Muscle of leg (tissue), 11 donors: ENCODE results near the gene LCA5. TPM values are rescaled to one million over a fixed set of nuclear protein-coding genes. Genes with fewer than 3 reads are reported as not detected.

Source experiments
- DNase-seq: peaks from one replicate; pipeline ENCODE4 v3.0.0; 2013
- H3K27ac ChIP-seq: one replicate; pipeline ENCODE4 v1.5.1; 2013; ENCODE audit warnings: mild to moderate bottlenecking, low read length, control low read depth
- H3K27me3 ChIP-seq: one replicate; pipeline ENCODE4 v1.6.1; 2013; ENCODE audit warnings: low read length; ENCODE audit not compliant: control insufficient read depth, insufficient read depth
- H3K36me3 ChIP-seq: one replicate; pipeline ENCODE4 v1.6.1; 2013; ENCODE audit warnings: low read length; ENCODE audit not compliant: control insufficient read depth, insufficient read depth
- H3K4me1 ChIP-seq: one replicate; pipeline ENCODE4 v1.6.1; 2013; ENCODE audit warnings: low read length; ENCODE audit not compliant: control insufficient read depth, insufficient read depth
- H3K4me3 ChIP-seq: one replicate; pipeline ENCODE4 v1.5.1; 2013; ENCODE audit warnings: low read length, control low read depth
- H3K9me3 ChIP-seq: replicated peaks from 2 replicates; pipeline ENCODE4 v1.6.1; 2013; ENCODE audit warnings: low read depth, low read length; ENCODE audit not compliant: control insufficient read depth
- WGBS: methylation state at CpG from one replicate; pipeline ENCODE4 v1.1.5; 2013; ENCODE audit warnings: missing lambda C conversion rate; ENCODE audit not compliant: insufficient coverage; 5-methylcytosine and 5-hydroxymethylcytosine counted together
- polyA plus RNA-seq, 8 donors: library from polyadenylated mRNA; unstranded; fragments of 120-200 nt; gene quantifications; one replicate each; pipeline versions ENCODE4 v1.2.1 to v1.2.3, GENCODE V29; 2013; ENCODE audit warnings: inconsistent platforms in 1 of 8, low replicate concordance in 1 of 8; ENCODE audit not compliant: insufficient read length in 8 of 8, insufficient read depth in 1 of 8
- total RNA-seq: library from RNA; stranded (reverse); fragments of 120-200 nt; gene quantifications from one replicate; pipeline ENCODE4 v1.2.4, GENCODE V29; 2013

Gene LCA5
- total and polyA plus RNA-seq, 9 donors: 2.9 to 5.9 (median 4.4) TPM

DNA sequence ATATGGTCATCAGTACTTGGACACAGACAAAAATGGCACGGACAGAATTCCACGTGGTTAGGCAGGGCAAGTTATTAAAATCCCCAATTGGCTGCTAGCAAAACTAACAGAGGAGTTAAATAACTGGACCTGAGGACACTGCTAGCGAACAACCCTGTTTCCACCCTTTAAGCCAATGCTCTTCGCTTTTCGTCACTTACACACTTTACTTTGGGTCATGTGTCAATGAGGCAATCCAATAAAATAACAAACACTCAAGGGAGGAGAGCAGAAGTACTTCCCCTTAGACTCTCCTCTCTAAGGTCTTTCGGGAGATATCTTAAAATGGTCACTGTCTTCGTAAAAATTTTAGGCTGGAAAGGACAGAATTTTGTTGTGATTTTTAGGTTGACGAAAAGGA is 68.6 kb downstream of the LCA5 start:
- 56% methylated on average over 4 of the region's 8 CpGs for WGBS
- H3K4me3 ChIP-seq: no peak overlapping the region

GRCh38 chr6:79468116-79468515 is 69.1 kb downstream of the LCA5 start:
- Histone ChIP-seq H3K4me1 (no peaks in the 10 kb centered on the region), H3K27ac (no peak overlapping the region), H3K36me3 (no peaks in the 10 kb centered on the region), H3K9me3 (no peaks in the 10 kb centered on the region), H3K4me3 (no peak overlapping the region), H3K27me3 (no peaks in the 10 kb centered on the region)
- DNase-seq: no peak
- WGBS: 21% methylated on average over 2 of the region's 2 CpGs

More for the DNA sequence above, 68.6 kb downstream of the LCA5 start:
- no peaks in the 10 kb centered on the region for H3K4me1 ChIP-seq
- no peaks in the 10 kb centered on the region for H3K9me3 ChIP-seq
- DNase-seq: no peak
- no peaks in the 10 kb centered on the region for H3K27me3 ChIP-seq
- H3K36me3 ChIP-seq: no peaks in the 10 kb centered on the region
- no peak overlapping the region for H3K27ac ChIP-seq

GRCh38 chr6:79467716-79468115 is 69.5 kb downstream of the LCA5 start:
- Histone ChIP-seq H3K27me3 (no peaks in the 10 kb centered on the region), H3K4me3 (no peak overlapping the region), H3K27ac (no peak overlapping the region), H3K36me3 (no peaks in the 10 kb centered on the region), H3K9me3 (no peaks in the 10 kb centered on the region), H3K4me1 (no peaks in the 10 kb centered on the region)
- no CpG with 5 or more reads among the region's 2 CpGs for WGBS
- no peak for DNase-seq

- peak; percentile 51 for DNase-seq
- WGBS: 0% methylated on average over 1 of the region's 6 CpGs
Observed at GRCh38 chr6:79466207-79466834, 70.9 kb downstream of the LCA5 start.

GRCh38 chr6:79465381-79465780 is 71.8 kb downstream of the LCA5 start:
- 93% methylated on average over 3 of the region's 4 CpGs for WGBS
- DNase-seq: no peak
- no peaks in the 10 kb centered on the region for H3K36me3 ChIP-seq

More at GRCh38 chr6:79466207-79466834, 70.9 kb downstream of the LCA5 start:
- Histone ChIP-seq H3K36me3 (no peaks in the 10 kb centered on the region), H3K4me3 (no peak overlapping the region), H3K4me1 (no peaks in the 10 kb centered on the region), H3K27ac (no peak overlapping the region), H3K27me3 (no peaks in the 10 kb centered on the region), H3K9me3 (no peaks in the 10 kb centered on the region)

DNA sequence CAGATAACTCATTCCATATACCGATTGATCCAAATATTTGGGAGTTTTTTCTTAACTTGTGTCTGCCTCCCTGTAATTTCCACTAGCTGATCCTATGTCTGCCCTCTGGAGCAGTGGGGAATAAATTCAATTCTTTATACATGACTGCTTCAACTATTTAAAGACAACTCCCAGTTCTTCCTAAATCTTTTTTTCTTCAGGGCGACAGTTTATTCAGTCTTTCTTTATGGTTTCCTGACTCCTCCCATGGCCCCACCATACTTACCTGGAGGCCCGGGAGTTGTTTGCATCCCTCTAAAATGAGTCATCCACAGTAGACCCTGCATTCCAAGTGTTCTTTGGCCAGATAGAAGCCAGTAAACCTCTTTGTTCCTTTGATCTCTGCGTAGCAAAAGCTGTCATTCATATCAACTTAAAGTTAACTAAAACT is 73.6 kb downstream of the LCA5 start:
- no peak for DNase-seq
- Histone ChIP-seq H3K27me3 (no peaks in the 10 kb centered on the region), H3K27ac (no peak overlapping the region), H3K36me3 (no peaks in the 10 kb centered on the region), H3K4me1 (no peaks in the 10 kb centered on the region), H3K4me3 (no peak overlapping the region), H3K9me3 (no peaks in the 10 kb centered on the region)
- 58% methylated on average over 2 of the region's 4 CpGs for WGBS

More at GRCh38 chr6:79465381-79465780, 71.8 kb downstream of the LCA5 start:
- Histone ChIP-seq H3K4me1 (no peaks in the 10 kb centered on the region), H3K9me3 (no peaks in the 10 kb centered on the region), H3K27me3 (no peaks in the 10 kb centered on the region), H3K4me3 (no peak overlapping the region), H3K27ac (no peak overlapping the region)

DNA sequence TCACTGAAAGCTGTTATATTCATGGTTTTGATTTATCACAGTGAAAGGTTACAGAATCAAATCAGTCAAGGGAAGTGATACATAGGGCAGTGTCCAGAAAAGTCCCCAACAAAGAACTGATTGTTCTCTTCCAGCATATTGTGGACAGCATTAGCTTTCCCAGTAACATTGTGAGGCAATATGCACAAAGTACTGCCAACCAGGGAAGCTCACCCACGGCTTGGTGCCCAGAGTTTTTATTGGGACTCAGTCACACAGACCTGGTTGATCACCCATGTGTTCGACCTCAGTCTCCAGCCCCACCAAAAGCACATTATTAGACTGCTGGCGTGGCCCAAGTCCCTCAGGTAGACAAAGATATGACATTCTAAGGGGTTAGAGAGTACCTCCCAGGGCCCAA is 76.0 kb downstream of the LCA5 start:
- H3K4me1 ChIP-seq: no peaks in the 10 kb centered on the region
- no peak for DNase-seq
- H3K9me3 ChIP-seq: no peaks in the 10 kb centered on the region
- H3K4me3 ChIP-seq: no peak overlapping the region
- H3K27ac ChIP-seq: no peak overlapping the region
- no peaks in the 10 kb centered on the region for H3K27me3 ChIP-seq
- WGBS: no CpG with 5 or more reads among the region's 3 CpGs
- H3K36me3 ChIP-seq: no peaks in the 10 kb centered on the region

- Histone ChIP-seq H3K4me1 (no peaks in the 10 kb centered on the region), H3K27me3 (no peaks in the 10 kb centered on the region), H3K4me3 (no peak overlapping the region), H3K9me3 (no peaks in the 10 kb centered on the region), H3K27ac (no peak overlapping the region), H3K36me3 (no peaks in the 10 kb centered on the region)
- DNase-seq: no peak
- 100% methylated on average over 1 of the region's 1 CpG for WGBS
Observed at GRCh38 chr6:79455446-79455845, 81.8 kb downstream of the LCA5 start.

DNA sequence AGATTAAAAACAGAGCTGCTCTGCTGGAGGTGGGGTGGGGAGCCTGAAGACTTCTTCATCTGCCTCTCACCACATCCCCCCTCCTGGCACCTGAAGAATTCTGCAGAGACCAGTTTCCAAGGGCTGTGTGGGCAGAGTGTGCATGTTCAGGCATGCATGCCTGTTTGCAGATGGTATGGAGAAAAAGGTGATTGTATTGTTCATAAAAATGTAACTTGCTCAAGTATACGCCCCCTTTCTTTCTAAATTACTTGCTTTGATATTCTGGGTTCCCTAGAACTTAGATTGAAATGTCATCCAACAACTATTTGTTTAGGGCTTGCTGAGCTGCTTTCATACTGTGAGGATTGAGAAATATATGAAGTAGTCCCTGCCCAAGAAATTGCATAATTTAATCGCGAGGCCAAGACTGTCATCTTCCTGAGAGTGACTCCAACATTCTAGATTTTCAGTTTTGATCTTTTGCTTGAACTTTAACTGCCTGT is 83.6 kb downstream of the LCA5 start:
- no peak overlapping the region for H3K4me3 ChIP-seq
- no peaks in the 10 kb centered on the region for H3K27me3 ChIP-seq
- WGBS: no CpG with 5 or more reads among the region's 3 CpGs
- no peaks in the 10 kb centered on the region for H3K4me1 ChIP-seq
- H3K27ac ChIP-seq: no peak overlapping the region
- no peaks in the 10 kb centered on the region for H3K36me3 ChIP-seq
- H3K9me3 ChIP-seq: no peaks in the 10 kb centered on the region
- peak; percentile 44 for DNase-seq

DNA sequence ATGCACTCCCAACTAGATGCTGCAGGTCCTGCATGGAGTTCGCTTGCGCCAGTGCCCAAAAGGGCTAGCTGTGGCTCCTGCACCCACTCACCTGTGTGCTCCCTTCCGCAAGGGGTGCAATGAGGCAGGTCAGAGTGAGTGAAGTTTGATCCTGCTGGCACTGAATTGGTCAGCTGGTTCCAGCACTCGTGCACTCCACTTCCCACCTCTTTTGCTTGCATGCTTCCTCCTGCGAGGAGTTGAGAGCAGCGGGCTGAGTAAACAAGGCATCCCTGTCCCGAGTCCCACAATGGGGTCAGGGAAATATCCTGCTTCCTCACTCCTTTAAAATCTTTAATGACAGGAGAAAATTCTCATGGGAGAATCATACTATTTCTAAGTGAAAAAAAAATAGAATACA is 86.2 kb downstream of the LCA5 start:
- Histone ChIP-seq H3K4me1 (no peaks in the 10 kb centered on the region), H3K36me3 (no peaks in the 10 kb centered on the region), H3K4me3 (no peak overlapping the region), H3K27me3 (no peaks in the 10 kb centered on the region), H3K27ac (no peak overlapping the region), H3K9me3 (no peaks in the 10 kb centered on the region)
- DNase-seq: no peak
- WGBS: 74% methylated on average over 3 of the region's 7 CpGs

- Histone ChIP-seq H3K4me1 (no peaks in the 10 kb centered on the region), H3K27me3 (no peaks in the 10 kb centered on the region), H3K4me3 (no peak overlapping the region), H3K9me3 (no peaks in the 10 kb centered on the region), H3K27ac (no peak overlapping the region), H3K36me3 (no peaks in the 10 kb centered on the region)
- WGBS: no CpG with 5 or more reads among the region's 4 CpGs
- no peak for DNase-seq
Observed at GRCh38 chr6:79446006-79446405, 91.2 kb downstream of the LCA5 start.
